ENCODE measurements around the gene PTPN14.

Gene PTPN14

DNA sequence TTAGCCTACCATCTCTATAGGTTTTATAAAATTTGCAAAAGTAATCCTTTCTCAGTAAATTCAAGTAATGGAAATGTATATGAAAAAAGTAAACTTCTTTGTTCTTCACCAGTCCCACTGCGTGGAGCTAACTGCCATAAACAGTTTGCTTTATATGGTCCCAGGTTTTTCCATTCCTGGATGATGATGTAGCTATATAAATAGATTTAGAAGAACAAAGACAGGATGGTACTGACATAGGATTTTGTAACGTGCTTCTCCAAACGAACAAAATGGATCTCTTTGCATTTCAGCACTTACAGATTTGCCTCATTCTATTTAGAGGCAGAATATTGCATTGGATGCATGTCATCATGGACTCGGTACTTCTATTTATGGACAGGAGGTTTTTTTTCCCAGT is 213.2 kb downstream of the PTPN14 start (continued):
- TF ChIP-seq ZNF621 (tag by site-specific recombination; IDR thresholded peaks at IDR 0.05), result no peak
- TF ChIP-seq ZIC2 (tag by site-specific recombination; IDR thresholded peaks at IDR 0.05), result no peak

DNA sequence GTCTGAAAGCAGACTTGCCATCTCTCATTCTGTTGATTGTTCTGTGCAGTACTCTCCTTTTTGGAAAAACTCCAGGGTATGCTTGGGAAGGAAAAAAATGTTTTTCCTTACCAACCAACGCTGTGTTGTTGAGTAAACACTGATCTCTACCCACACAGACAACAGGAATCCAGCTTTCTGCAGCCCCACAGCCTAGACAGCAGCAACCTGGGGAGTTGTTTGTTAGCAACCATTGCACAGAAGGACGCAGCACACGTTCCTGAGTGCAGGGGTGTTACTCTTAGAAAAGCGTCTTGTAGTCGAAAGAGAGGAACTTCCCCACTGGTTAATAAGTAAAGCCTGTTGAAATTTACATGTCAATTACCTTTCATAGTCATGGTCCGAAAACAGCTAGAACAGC is 213.9 kb downstream of the PTPN14 start:
- TF ChIP-seq, protein P1, sequence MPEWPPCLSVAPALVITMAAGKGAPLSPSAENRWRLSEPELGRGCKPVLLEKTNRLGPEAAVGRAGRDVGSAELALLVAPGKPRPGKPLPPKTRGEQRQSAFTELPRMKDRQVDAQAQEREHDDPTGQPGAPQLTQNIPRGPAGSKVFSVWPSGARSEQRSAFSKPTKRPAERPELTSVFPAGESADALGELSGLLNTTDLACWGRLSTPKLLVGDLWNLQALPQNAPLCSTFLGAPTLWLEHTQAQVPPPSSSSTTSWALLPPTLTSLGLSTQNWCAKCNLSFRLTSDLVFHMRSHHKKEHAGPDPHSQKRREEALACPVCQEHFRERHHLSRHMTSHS (tag by site-specific recombination; IDR thresholded peaks at IDR 0.05), result no peak
- TF ChIP-seq ZNF514 (tag by site-specific recombination; IDR thresholded peaks at IDR 0.05) (no peak), ZNF596 (tag by site-specific recombination; IDR thresholded peaks at IDR 0.05) (no peak), ZNF433 (tag by site-specific recombination; IDR thresholded peaks at IDR 0.05; ENCODE audit: low read depth) (no peak), ZNF548 (tag by site-specific recombination; IDR thresholded peaks at IDR 0.05) (no peak), GLI4 (tag by site-specific recombination; IDR thresholded peaks at IDR 0.05) (no peak)
- TF ChIP-seq, protein P2, sequence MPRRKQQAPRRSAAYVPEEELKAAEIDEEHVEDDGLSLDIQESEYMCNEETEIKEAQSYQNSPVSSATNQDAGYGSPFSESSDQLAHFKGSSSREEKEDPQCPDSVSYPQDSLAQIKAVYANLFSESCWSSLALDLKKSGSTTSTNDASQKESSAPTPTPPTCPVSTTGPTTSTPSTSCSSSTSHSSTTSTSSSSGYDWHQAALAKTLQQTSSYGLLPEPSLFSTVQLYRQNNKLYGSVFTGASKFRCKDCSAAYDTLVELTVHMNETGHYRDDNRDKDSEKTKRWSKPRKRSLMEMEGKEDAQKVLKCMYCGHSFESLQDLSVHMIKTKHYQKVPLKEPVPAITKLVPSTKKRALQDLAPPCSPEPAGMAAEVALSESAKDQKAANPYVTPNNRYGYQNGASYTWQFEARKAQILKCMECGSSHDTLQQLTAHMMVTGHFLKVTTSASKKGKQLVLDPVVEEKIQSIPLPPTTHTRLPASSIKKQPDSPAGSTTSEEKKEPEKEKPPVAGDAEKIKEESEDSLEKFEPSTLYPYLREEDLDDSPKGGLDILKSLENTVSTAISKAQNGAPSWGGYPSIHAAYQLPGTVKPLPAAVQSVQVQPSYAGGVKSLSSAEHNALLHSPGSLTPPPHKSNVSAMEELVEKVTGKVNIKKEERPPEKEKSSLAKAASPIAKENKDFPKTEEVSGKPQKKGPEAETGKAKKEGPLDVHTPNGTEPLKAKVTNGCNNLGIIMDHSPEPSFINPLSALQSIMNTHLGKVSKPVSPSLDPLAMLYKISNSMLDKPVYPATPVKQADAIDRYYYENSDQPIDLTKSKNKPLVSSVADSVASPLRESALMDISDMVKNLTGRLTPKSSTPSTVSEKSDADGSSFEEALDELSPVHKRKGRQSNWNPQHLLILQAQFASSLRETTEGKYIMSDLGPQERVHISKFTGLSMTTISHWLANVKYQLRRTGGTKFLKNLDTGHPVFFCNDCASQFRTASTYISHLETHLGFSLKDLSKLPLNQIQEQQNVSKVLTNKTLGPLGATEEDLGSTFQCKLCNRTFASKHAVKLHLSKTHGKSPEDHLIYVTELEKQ (tag by site-specific recombination; IDR thresholded peaks at IDR 0.05; ENCODE audit: borderline replicate concordance), result no peak
- Histone ChIP-seq H3K9me3 (ENCODE audit: control insufficient read depth, insufficient read depth, low read depth, low read length) (no peaks in the 10 kb centered on the region), H3K4me1 (ENCODE audit: control insufficient read depth, insufficient read depth, low read length) (no peaks in the 10 kb centered on the region), H3K27ac (ENCODE audit: extremely low read depth, low read depth, low read length) (no peak overlapping the region), H3K4me3 (ENCODE audit: low read depth, low read length) (no peak overlapping the region), H3K36me3 (ENCODE audit: control insufficient read depth in 2 of 2, insufficient read depth in 1 of 2, low read length in 2 of 2) (peaks cover 0 to 15% of the 10 kb centered on the region in 2 experiments; a peak in 1 of 3 replicates)
- POLR2A ChIA-PET, result interaction anchor here (1.0 kb wide), 1 partner anchor 9 kb away, joined by 3 read pairs; no protein-coding TSS in a partner anchor
- CTCF ChIA-PET, result interaction anchor here (1.7 to 14.5 kb wide), 4 partner anchors 8 to 252 kb away, joined by 8 to 404 read pairs (median 18); no protein-coding TSS in a partner anchor

DNA sequence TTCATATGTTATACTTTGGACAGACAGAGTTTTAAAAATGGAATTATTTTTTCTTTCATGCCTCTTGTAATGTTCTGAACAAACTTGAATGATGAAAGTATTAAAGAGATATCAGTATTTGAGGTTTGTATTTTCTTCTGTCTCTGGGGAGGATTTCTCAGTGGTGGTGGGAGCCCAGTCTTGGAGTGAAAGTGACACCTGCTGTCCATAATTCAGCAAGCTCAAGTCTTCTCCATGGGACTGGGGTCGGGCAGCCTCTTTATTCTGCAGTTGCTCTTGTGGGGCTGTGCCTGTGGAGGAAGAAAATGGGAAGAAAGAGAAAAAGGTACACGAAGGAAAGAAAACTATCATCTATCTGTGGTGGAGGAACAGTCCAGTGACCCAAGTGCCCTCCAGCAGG is 214.4 kb downstream of the PTPN14 start:
- H3K9me3 ChIP-seq (ENCODE audit: control insufficient read depth, insufficient read depth, low read depth, low read length), result no peaks in the 10 kb centered on the region
- peaks cover 0 to 15% of the 10 kb centered on the region in 2 experiments; a peak in 1 of 3 replicates for H3K36me3 ChIP-seq (ENCODE audit: control insufficient read depth in 2 of 2, insufficient read depth in 1 of 2, low read length in 2 of 2)
- no peak overlapping the region for H3K27ac ChIP-seq (ENCODE audit: extremely low read depth, low read depth, low read length)
- ChIA-PET CTCF (interaction anchor here (2.9 to 14.5 kb wide), 3 partner anchors 8 to 252 kb away, joined by 14 to 404 read pairs (median 21); no protein-coding TSS in a partner anchor), POLR2A (interaction anchor here (1.0 kb wide), 1 partner anchor 9 kb away, joined by 3 read pairs; no protein-coding TSS in a partner anchor)
- no peak for TF ChIP-seq ZNF610 (tag by site-specific recombination; IDR thresholded peaks at IDR 0.05; ENCODE audit: borderline replicate concordance)
- no peaks in the 10 kb centered on the region for H3K4me1 ChIP-seq (ENCODE audit: control insufficient read depth, insufficient read depth, low read length)
- no peak overlapping the region for H3K4me3 ChIP-seq (ENCODE audit: low read depth, low read length)

DNA sequence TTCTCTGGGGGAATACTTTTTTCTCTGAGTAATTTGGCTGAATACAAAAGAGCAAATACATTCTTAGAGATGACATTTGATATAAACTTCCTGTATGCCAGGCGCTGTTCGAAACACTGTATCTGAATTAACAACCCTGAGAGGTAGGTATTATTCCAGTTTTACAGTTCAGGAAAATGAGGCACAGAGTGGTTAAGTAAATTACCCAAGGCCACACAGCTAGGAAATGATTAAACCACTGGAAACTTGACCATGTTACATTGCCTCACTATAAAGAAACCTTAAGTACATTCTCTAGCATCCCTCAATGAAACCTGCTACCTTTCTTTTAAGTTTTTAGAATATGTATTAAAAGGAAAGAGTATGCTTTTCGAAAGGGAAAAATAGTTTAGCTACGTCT is 215.8 kb downstream of the PTPN14 start:
- ChIA-PET POLR2A (interaction anchor here (0.6 kb wide), 1 partner anchor 261 kb away, joined by 4 read pairs; no protein-coding TSS in a partner anchor), CTCF (interaction anchor here (1.4 to 14.5 kb wide), 4 partner anchors 59 to 254 kb away, joined by 7 to 428 read pairs (median 207); no protein-coding TSS in a partner anchor)
- TF ChIP-seq ZNF391 (tag by site-specific recombination; IDR thresholded peaks at IDR 0.05; ENCODE audit: borderline replicate concordance, low read depth) (no peak), ZNF768 (tag by site-specific recombination; IDR thresholded peaks at IDR 0.05) (peak; percentile 61; the same call in 1 of the 2 replicates)
- no peaks in the 10 kb centered on the region for H3K4me1 ChIP-seq (ENCODE audit: control insufficient read depth, insufficient read depth, low read length)
- H3K4me3 ChIP-seq (ENCODE audit: low read depth, low read length), result no peak overlapping the region
- H3K36me3 ChIP-seq (ENCODE audit: control insufficient read depth in 2 of 2, insufficient read depth in 1 of 2, low read length in 2 of 2), result peaks cover 0 to 17% of the 10 kb centered on the region in 2 experiments; a peak in 1 of 3 replicates
- H3K27ac ChIP-seq (ENCODE audit: extremely low read depth, low read depth, low read length), result no peak overlapping the region
- no peaks in the 10 kb centered on the region for H3K9me3 ChIP-seq (ENCODE audit: control insufficient read depth, insufficient read depth, low read depth, low read length)

Measured in HEK293 (cell line).